Raji (cell line): ENCODE results near the gene KLF5.

Experiments used
- POLR2A ChIP-seq: IDR thresholded peaks from 2 replicates; pipeline ENCODE4 v1.6.1; 2011; ENCODE audit warnings: low read depth, low read length, control low read depth; ENCODE audit not compliant: insufficient read depth

Gene KLF5

DNA sequence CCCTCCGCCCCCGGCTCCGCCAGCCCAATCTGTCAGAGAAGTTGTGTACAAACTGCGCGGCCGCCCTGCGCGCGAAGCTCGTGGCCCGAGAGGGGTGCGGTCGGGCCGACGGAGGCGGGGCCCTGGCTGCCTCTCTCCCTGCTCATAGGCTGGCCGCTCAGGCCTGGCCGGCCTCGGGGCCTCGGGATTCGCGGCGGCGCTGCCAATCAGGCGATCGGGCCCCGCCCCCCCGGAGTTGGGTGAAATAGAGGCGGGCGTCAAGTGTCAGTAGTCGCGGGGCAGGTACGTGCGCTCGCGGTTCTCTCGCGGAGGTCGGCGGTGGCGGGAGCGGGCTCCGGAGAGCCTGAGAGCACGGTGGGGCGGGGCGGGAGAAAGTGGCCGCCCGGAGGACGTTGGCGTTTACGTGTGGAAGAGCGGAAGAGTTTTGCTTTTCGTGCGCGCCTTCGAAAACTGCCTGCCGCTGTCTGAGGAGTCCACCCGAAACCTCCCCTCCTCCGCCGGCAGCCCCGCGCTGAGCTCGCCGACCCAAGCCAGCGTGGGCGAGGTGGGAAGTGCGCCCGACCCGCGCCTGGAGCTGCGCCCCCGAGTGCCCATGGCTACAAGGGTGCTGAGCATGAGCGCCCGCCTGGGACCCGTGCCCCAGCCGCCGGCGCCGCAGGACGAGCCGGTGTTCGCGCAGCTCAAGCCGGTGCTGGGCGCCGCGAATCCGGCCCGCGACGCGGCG, at the start of gene KLF5:
Gene KLF5 (plus strand): TSS at position 270 of the 724 bp plus-strand sequence. CDS start 323 bp downstream, at position 593.
- TF ChIP-seq POLR2A, result no peak

DNA sequence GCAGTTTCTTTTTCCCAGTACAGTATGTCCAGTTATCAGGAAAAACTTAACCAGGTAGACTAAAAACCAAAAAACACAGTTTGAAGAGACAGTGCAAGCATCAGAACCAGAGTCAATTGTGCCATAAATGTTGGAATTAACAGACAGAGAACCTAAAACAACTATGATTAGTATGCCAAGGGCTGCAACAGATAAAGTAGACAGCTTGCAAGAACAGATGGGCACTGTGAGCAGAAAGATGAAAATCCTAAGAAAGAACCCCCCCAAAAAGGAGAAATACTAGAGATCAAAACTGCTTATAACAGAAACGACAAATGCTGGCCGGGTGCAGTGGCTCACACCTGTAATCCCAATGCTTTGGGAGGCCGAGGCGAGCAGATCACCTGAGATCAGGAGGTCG, 47.1 kb upstream of the KLF5 start:
- TF ChIP-seq POLR2A, result no peak

DNA sequence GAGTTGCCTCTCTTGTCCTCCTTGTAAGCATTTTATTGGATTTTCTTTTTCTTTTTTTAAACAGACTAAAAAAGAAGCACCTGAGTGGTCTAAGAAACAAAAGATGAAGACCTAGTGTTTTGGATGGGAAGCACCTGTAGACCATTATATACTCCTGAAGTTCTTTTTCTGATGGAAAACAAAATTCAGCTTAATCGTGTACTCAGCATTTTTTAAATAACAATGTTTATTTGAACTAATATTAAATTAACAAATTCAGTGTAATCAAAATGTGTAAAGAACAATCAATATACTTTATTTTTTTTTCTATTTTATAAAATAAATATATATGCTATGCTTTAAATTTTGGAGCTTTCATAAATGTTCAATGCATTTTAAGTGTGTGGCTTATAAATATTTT, 43.0 kb upstream of the KLF5 start:
- TF ChIP-seq POLR2A, result no peak

DNA sequence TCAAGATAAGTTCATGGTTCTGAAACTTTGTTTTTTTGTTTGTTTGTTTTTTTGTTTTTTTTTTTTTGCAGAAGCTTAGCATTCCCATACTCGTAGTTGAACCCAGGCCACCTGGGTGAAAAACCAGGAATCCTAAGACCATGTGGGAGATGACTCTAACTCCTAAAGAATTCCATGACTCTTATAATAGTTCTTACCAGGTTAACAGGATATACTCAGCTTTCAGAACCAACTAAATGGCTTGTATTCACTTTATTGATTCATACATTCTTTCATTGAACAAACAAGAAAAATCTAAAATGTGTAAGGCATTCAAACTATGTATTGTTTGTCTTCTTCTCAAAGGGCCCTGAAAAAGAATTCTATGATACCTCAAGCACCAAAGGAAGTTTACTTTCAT, 40.5 kb upstream of the KLF5 start:
- TF ChIP-seq POLR2A, result no peak

DNA sequence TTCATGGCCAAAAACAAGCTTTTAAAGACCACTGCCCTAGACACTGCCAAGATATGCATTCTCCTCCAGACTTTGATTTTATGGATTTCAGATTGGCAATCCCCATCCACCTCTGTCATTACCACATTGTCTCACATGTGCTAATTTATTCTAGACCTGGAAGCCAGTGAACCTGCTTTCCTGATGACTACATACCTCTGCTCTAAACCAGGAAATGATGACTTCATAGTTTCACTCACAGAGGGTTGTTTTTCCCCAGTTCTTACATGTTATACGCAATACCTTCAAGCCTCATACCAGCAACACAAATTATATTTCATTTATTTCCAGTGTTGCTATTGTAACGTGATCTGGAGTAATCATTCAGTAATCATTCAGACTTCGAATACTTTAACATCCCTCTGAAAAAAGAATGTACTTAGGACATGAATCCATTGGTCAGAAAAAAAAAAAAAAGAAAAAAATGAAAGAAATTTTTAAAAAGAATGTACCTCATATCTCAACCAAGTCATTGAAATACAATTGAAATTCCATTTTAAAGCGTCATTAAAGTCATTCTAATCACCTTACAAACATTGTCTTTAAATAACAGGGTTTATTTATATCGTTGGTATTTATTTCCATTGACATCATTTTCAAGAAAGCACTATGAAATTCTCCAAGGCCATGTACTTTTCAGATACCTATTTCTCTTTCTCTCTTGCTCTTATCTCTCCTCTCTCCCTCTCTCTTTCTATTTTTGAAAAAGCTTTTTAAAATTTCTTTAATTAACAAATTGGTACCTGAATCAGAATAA, 33.4 kb upstream of the KLF5 start:
- no peak for TF ChIP-seq POLR2A

DNA sequence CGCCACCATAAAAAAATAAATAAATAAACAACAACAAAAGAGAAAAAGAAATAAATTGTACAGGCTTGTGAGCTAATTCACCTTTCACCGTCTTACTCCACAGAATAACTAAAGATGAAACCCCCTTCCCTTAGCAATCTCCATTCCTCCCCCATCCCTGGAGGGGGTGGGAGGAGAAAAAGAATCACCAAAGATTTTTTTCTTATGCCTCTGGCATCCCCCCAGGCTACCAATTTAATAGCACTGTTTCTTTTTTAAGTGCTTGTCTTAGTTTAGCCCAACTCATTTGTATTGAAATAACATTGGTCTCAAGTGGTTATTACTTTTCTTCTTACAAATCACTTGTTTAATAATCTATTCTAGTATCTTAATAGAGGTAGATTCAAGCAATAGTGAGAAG, 23.9 kb upstream of the KLF5 start:
- no peak for TF ChIP-seq POLR2A

DNA sequence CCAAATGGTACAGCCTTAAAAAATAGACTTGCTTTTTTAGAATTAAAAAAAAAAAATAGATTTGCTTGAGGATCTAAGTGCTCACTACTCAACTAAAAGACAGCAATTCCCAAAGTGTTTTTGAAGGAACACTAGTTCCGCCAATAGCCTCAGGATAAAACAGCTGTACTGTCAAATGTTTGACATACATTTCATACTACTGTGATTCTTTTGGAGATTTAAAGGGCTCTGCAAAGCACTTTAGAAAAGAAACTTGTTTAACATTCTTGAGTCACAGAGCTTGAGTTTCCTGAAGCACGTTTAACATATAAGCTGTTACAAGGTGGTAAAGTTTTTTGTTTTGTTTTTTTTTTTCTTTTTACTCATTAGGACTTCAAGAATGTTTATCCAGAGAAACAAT, 23.1 kb upstream of the KLF5 start:
- no peak for TF ChIP-seq POLR2A

DNA sequence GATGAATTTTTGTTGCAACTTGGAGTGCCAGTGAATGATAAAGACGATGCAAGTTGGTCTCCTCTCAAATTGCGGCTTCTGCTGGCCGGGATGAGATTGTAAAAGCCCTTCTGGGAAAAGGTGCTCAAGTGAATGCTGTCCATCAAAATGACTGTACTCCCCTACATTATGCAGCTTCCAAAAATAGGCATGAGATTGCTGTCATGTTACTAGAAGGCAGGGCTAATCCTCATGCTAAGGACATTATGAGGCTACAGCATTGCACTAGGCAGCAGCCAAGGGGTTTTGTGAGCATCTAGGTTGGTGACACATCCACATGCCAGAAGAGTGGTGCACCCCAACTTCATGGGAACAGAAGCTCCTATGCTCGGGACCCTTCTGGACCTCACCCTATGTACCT, 22.2 kb upstream of the KLF5 start:
- no peak for TF ChIP-seq POLR2A

DNA sequence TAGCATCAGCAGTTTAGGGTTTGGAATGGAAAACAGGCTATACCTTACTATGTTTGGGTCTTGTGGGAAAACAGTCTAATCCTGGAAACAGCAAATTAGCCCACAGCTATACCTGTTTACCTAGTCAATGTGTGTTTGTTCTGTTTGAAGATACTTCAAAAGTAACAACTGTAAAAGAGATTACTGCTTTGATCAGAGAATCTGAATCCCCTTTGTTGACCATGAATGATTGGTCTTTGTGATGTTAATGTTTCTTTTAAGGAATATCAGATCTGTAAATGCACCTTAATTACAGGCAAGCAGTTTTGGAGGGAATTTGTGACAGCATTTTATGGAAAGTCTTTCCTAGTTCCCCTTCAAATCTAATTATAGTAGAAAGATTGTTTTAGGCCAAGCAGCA, 20.7 kb upstream of the KLF5 start:
- no peak for TF ChIP-seq POLR2A

DNA sequence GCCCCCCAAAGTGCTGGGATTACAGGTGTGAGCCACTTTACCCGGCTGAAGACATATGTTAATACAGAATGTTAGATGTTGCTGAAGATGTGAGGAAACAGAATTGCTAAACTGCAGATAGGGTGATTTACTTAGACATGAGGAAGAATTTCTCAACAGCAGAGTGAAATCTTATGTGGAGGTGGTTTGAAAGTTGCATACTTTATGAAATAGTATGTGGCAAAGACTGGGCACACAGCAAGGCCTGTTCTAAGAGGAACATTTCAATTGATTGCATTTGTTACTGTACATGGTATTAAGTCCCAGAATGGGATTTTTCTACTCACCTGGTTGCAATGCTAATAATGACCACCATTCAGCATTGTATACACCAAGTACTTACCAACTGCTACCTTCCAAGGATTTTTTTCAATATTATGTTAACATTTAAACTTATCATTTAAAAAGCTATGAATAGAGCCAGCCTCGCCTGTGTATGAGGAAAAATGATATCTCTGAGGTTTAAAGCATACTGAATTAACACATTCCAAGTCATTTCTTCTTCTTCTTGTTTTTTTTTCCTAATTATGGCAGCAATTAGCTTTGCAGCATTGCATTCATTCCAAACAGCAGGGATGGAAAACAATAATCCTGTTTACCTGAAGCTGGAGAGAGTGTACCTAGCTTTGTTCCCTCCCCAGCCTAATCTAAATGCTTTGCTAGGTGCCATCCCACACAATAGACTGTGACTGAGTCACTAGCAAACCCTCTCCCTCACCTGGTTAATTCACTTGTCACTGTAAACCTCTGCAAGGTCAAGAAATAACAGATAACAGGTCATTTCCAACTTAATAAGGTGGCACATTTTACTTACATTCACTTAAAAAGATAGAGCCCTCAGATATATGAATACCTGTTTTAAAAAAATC, 19.4 kb upstream of the KLF5 start:
- no peak for TF ChIP-seq POLR2A

DNA sequence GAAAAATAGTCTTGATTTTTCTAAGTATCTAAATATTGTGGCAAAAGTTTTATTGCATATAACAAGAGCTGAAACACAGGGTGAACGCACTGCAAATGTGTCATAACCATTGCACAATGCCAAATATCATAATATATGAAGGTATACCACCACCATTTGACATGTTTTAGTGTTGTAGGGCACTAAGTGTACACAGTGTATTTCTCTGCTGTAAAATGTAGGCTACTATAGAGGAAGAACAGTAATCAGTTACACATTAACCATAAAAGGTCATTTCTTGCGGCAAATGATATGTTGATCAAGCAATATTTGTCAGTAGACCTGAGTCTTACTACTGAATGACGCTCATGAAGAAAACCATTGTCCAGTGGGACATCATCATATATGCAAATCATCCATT, 18.3 kb upstream of the KLF5 start:
- TF ChIP-seq POLR2A, result no peak

DNA sequence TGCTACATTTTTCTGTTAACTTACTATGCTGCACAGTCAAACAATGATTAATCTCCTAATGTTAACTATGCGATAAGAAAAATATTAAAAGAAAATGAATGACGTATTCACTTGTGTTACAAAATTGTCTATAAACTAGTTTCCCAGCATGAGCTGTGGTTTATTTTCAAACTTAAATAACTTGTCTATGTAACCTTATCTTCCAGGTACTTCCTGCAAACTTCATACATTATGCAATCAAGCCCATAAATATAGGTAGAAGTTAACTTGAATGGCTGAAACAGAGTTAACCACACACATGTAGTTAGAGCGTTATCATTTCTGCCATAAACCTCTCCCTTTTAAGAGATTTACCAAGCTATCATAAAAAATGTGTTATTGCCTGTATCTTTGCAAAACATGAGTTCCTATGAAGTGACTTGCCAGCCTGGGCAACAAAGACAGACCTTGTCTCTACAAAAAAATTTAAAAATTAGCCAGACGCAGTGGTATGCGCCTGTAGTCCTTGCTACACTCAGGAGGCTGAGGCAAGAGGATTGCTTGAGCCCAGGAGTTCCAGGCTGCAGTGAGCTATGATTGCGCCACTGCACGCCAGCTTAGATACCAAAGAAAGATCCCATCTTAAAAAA, 17.7 kb upstream of the KLF5 start:
- TF ChIP-seq POLR2A, result no peak

DNA sequence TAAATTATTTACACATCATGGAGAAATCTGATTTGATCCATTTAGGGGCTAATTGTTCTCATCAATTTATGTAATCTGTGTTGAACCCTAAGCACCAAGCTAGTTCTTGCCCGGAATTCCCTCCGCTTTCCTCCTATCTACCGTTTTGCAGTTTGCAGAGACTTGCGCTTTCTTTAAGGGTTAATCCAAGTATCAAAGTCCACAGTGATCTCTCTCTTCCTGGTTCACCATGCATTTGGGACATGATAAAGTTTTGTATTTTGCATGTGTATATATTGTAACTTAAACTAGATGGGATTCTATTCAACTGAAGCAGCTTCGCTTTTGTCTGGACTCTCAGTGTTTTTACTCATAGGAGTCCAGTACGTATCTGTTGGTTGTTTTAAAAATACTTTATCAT, 13.8 kb upstream of the KLF5 start:
- TF ChIP-seq POLR2A, result no peak

DNA sequence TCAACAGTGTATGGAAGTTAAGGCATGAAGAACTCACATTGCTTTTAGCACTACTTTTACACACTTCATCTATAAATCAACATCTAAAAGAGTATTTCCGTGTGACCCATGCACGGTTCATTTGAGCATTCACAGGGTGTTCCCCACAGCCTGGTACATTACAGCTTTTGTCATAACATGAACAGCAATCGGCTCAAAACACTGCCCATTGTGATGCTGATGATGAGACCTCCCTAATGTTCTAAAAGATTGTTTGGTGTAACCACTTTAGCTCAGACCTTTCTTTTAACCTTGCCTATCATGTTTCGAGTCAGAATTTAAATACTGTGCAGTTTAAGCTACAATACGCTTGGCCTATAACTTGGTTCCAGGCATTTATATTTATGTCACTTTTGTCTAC, 4.1 kb upstream of the KLF5 start:
- no peak for TF ChIP-seq POLR2A
